GM12878 (cell line): ENCODE data around the gene PCF11. TPM values are rescaled to one million over a fixed set of nuclear protein-coding genes. Genes with fewer than 3 reads are reported as not detected.

Source experiments
- ATAC-seq: fragments of 200-7000 bp; cut with Tn5 transposase; 3 replicates; pipeline ENCODE4 v1.9.1; 2020; ENCODE audit warnings: mild to moderate bottlenecking, moderate library complexity
- BruUV-seq: library from RNA; stranded (reverse); fragments of 400-500 nt; replicated peaks from 2 replicates; lab custom pipeline; 2021; lab: Mats Ljungman, UMichigan
- CTCF ChIA-PET: fragments of 300-600 bp; sonication (Branson Sonifier 250); formaldehyde crosslinking; extraction: SDS; loops from one replicate; lab custom pipeline; 2021; ENCODE audit warnings: inconsistent platforms; lab: Yijun Ruan, JAX
- POLR2A ChIA-PET: fragments of 350-600 bp; formaldehyde crosslinking; extraction: SDS; loops from one replicate; lab custom pipeline; 2021; ENCODE audit warnings: inconsistent platforms; lab: Charles Lee
- RAD21 ChIA-PET: fragments of 300-600 bp; sonication (Branson Sonifier 250); formaldehyde crosslinking; loops from one replicate; lab custom pipeline; 2023; ENCODE audit warnings: antibody characterized with exemption; ENCODE audit not compliant: unreplicated experiment; lab: Charles Lee
- SMC1A ChIA-PET: fragments of 300-600 bp; sonication (Branson Sonifier 250); formaldehyde crosslinking; loops from one replicate; lab custom pipeline; 2023; ENCODE audit not compliant: unreplicated experiment, uncharacterized antibody; lab: Charles Lee
- DNase-seq: peaks from one replicate; pipeline ENCODE4 v3.0.0-alpha.2; 2011; ENCODE audit warnings: low read depth, low spot score
- FAIRE-seq: peaks from 3 replicates; lab custom pipeline; 2011; peaks lifted over from hg19 to GRCh38; lab: Jason Lieb, UNC
- H2AFZ ChIP-seq: 2 replicates; pipeline ENCODE4 v1.6.0; 2011; ENCODE audit warnings: low read depth, low read length, control low read depth; ENCODE audit not compliant: control insufficient read depth
- H3K27ac ChIP-seq: 2 replicates; pipeline ENCODE4 v1.5.1; 2011; ENCODE audit warnings: control low read depth; ENCODE audit not compliant: control insufficient read depth, insufficient read depth
- H3K27me3 ChIP-seq, 2 experiments: replicated peaks in 1 of 2; 2 replicates each; pipeline versions ENCODE4 v1.6.0 to v1.6.1; 2011; ENCODE audit warnings: low read length in 1 of 2; ENCODE audit not compliant: control insufficient read depth in 2 of 2, insufficient read depth in 2 of 2
- H3K36me3 ChIP-seq, 2 experiments: 2 replicates each; pipeline ENCODE4 v1.5.1; 2011; ENCODE audit warnings: low read length in 1 of 2; ENCODE audit not compliant: control insufficient read depth in 2 of 2, insufficient read depth in 2 of 2
- H3K4me1 ChIP-seq: 2 replicates; pipeline ENCODE4 v1.6.1; 2011; ENCODE audit warnings: mild to moderate bottlenecking, low read length, moderate library complexity, mixed read lengths; ENCODE audit not compliant: control insufficient read depth, insufficient read depth
- H3K4me2 ChIP-seq: 2 replicates; pipeline ENCODE4 v1.6.0; 2011; ENCODE audit warnings: control low read depth; ENCODE audit not compliant: control insufficient read depth, insufficient read depth
- H3K4me3 ChIP-seq: fragments of 200-600 bp; sonication (generic); 2 replicates; pipeline ENCODE4 v1.5.1; 2016
- H3K79me2 ChIP-seq: 2 replicates; pipeline ENCODE4 v1.6.0; 2011; ENCODE audit warnings: low read length; ENCODE audit not compliant: control insufficient read depth, insufficient read depth
- H3K9ac ChIP-seq: 2 replicates; pipeline ENCODE4 v1.8.0; 2011; ENCODE audit warnings: low read length, control low read depth, mixed read lengths; ENCODE audit not compliant: control insufficient read depth, insufficient read depth
- H3K9me3 ChIP-seq: replicated peaks from 3 replicates; pipeline ENCODE4 v1.5.1; 2011; ENCODE audit warnings: mild to moderate bottlenecking, low read length; ENCODE audit not compliant: control insufficient read depth, insufficient read depth
- H4K20me1 ChIP-seq: 2 replicates; pipeline ENCODE4 v1.6.0; 2011; ENCODE audit not compliant: control insufficient read depth, insufficient read depth
- ATF2 ChIP-seq: IDR thresholded peaks from 2 replicates; pipeline ENCODE4 v1.6.1; 2012; ENCODE audit warnings: low read length, inconsistent platforms
- BCLAF1 ChIP-seq: fragments of 450-650 bp; IDR thresholded peaks from 2 replicates; pipeline ENCODE4 v1.6.1; 2017; ENCODE audit warnings: antibody characterized with exemption, mild to moderate bottlenecking, moderate library complexity
- KLF5 ChIP-seq: fragments of 450-650 bp; IDR thresholded peaks from 2 replicates; pipeline ENCODE4 v1.6.1; 2014; ENCODE audit warnings: mild to moderate bottlenecking; ENCODE audit not compliant: partially characterized antibody
- NFXL1 ChIP-seq: fragments of 450-650 bp; IDR thresholded peaks from 2 replicates; pipeline ENCODE4 v1.6.1; 2017; ENCODE audit warnings: antibody characterized with exemption, mild to moderate bottlenecking, borderline replicate concordance
- NR2C2 ChIP-seq: IDR thresholded peaks from 2 replicates; pipeline ENCODE4 v1.6.1; 2011; ENCODE audit warnings: borderline replicate concordance, low read depth; ENCODE audit not compliant: control insufficient read depth, insufficient read length
- SUPT20H ChIP-seq: IDR thresholded peaks from 2 replicates; pipeline ENCODE4 v1.6.1; 2011; ENCODE audit warnings: low read depth, mild to moderate bottlenecking, low read length, moderate library complexity, borderline replicate concordance; ENCODE audit not compliant: control insufficient read depth
- TBL1XR1 ChIP-seq: IDR thresholded peaks from 2 replicates; pipeline ENCODE4 v1.6.1; 2012; ENCODE audit warnings: low read depth, low read length, improper control_type of control experiment
- WGBS: methylation state at CpG from one replicate; pipeline ENCODE4 v1.1.6; 2016; ENCODE audit warnings: low lambda C conversion rate; ENCODE audit not compliant: insufficient replicate concordance, insufficient coverage; ENCODE audit errors: missing lambda C conversion rate; 5-methylcytosine and 5-hydroxymethylcytosine counted together
- in situ Hi-C: fragments of 300-500 bp; cut with MboI; formaldehyde crosslinking; loops from 9 replicates; pipeline ENCODE4 v1.14.3; 2018; ENCODE audit warnings: mixed read lengths
- intact Hi-C: fragments of 100-400 bp; cut with micrococcal nuclease; formaldehyde crosslinking; loops from one replicate; pipeline ENCODE4 v1.14.2; 2022; ENCODE audit not compliant: unreplicated experiment
- polyA plus RNA-seq, 11 experiments: library from polyadenylated mRNA; depleted of rRNA in 4 of 11; unstranded in 6 of 11; stranded (reverse) in 5 of 11; fragments of >200 nt; fragmentation: Nextera tagmentation in 4 of 11; fragmentation: Illumina TruSeq in 1 of 11; extraction: Ambion mirVana in 4 of 11; extraction: Trizol in 1 of 11; gene quantifications; 1 replicate in 1 of 11; 2 replicates in 10 of 11; pipeline versions ENCODE4 v1.2.1 to v1.2.3, GENCODE V29; 2011 to 2016; ENCODE audit warnings: inconsistent platforms in 2 of 11, missing spikeins in 2 of 11, low read depth in 1 of 11
- total RNA-seq, 4 experiments: library from RNA; depleted of rRNA in 3 of 4; stranded (reverse); fragments of >200 nt in 3 of 4; fragmentation: Illumina TruSeq in 1 of 4; extraction: Trizol in 1 of 4; gene quantifications; 2 replicates each; pipeline versions ENCODE4 v1.2.1 to v1.2.3, GENCODE V29; 2013 to 2021
- TF ChIP-seq, protein P1 (sequence below): fragments of 450-650 bp; IDR thresholded peaks from 2 replicates; pipeline ENCODE4 v1.6.1; 2017; ENCODE audit warnings: mild to moderate bottlenecking, low read depth, inconsistent platforms; ENCODE audit not compliant: poor library complexity, severe bottlenecking
- TF ChIP-seq, protein P2 (sequence below): IDR thresholded peaks from 2 replicates; pipeline ENCODE4 v1.6.1; 2012; ENCODE audit warnings: improper control_type of control experiment, low read depth, low read length; ENCODE audit not compliant: insufficient replicate concordance
- TF ChIP-seq, protein P3 (sequence below): IDR thresholded peaks from 2 replicates; pipeline ENCODE4 v1.6.1; 2011; ENCODE audit warnings: mild to moderate bottlenecking, low read depth, low read length, moderate library complexity; ENCODE audit not compliant: insufficient replicate concordance

Gene PCF11
- total and polyA plus RNA-seq, 10 of the 15 experiments (the other 5 are each of a cell fraction or from before 2014, with no cell fraction given), result 9.2 to 90.4 (median 48.0) TPM

GRCh38 chr11:83220260-83220659 lies 63.3 kb downstream of the PCF11 start:
- BruUV-seq, result no TSS peak
- Histone ChIP-seq H3K4me1 (no peaks in the 10 kb centered on the region), H3K36me3 (no peaks in the 10 kb centered on the region), H3K4me3 (no peak overlapping the region), H2AFZ (no peak overlapping the region), H3K27me3 (no peaks in the 10 kb centered on the region), H3K9ac (no peak overlapping the region), H3K4me2 (no peak overlapping the region), H3K27ac (no peak overlapping the region), H4K20me1 (no peaks in the 10 kb centered on the region), H3K79me2 (no peaks in the 10 kb centered on the region), H3K9me3 (no peaks in the 10 kb centered on the region)
- in situ Hi-C loops (no loop called here), intact Hi-C loops (no loop called here)
- ChIA-PET RAD21 (no interaction called here), SMC1A (no interaction called here), CTCF (no interaction called here), POLR2A (no interaction called here)
- FAIRE-seq (no peak), DNase-seq (no peak), ATAC-seq (no peak)
- 71% methylated on average over 10 of the region's 10 CpGs for WGBS
- no peak for TF ChIP-seq NFXL1
- TF ChIP-seq, protein P1, sequence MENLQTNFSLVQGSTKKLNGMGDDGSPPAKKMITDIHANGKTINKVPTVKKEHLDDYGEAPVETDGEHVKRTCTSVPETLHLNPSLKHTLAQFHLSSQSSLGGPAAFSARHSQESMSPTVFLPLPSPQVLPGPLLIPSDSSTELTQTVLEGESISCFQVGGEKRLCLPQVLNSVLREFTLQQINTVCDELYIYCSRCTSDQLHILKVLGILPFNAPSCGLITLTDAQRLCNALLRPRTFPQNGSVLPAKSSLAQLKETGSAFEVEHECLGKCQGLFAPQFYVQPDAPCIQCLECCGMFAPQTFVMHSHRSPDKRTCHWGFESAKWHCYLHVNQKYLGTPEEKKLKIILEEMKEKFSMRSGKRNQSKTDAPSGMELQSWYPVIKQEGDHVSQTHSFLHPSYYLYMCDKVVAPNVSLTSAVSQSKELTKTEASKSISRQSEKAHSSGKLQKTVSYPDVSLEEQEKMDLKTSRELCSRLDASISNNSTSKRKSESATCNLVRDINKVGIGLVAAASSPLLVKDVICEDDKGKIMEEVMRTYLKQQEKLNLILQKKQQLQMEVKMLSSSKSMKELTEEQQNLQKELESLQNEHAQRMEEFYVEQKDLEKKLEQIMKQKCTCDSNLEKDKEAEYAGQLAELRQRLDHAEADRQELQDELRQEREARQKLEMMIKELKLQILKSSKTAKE, result no peak
- TF ChIP-seq, protein P2, sequence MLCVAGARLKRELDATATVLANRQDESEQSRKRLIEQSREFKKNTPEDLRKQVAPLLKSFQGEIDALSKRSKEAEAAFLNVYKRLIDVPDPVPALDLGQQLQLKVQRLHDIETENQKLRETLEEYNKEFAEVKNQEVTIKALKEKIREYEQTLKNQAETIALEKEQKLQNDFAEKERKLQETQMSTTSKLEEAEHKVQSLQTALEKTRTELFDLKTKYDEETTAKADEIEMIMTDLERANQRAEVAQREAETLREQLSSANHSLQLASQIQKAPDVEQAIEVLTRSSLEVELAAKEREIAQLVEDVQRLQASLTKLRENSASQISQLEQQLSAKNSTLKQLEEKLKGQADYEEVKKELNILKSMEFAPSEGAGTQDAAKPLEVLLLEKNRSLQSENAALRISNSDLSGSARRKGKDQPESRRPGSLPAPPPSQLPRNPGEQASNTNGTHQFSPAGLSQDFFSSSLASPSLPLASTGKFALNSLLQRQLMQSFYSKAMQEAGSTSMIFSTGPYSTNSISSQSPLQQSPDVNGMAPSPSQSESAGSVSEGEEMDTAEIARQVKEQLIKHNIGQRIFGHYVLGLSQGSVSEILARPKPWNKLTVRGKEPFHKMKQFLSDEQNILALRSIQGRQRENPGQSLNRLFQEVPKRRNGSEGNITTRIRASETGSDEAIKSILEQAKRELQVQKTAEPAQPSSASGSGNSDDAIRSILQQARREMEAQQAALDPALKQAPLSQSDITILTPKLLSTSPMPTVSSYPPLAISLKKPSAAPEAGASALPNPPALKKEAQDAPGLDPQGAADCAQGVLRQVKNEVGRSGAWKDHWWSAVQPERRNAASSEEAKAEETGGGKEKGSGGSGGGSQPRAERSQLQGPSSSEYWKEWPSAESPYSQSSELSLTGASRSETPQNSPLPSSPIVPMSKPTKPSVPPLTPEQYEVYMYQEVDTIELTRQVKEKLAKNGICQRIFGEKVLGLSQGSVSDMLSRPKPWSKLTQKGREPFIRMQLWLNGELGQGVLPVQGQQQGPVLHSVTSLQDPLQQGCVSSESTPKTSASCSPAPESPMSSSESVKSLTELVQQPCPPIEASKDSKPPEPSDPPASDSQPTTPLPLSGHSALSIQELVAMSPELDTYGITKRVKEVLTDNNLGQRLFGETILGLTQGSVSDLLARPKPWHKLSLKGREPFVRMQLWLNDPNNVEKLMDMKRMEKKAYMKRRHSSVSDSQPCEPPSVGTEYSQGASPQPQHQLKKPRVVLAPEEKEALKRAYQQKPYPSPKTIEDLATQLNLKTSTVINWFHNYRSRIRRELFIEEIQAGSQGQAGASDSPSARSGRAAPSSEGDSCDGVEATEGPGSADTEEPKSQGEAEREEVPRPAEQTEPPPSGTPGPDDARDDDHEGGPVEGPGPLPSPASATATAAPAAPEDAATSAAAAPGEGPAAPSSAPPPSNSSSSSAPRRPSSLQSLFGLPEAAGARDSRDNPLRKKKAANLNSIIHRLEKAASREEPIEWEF, result no peak
- no peak for TF ChIP-seq ATF2
- TF ChIP-seq NR2C2, result no peak
- TF ChIP-seq TBL1XR1, result no peak
- no peak for TF ChIP-seq KLF5
- TF ChIP-seq, protein P3, sequence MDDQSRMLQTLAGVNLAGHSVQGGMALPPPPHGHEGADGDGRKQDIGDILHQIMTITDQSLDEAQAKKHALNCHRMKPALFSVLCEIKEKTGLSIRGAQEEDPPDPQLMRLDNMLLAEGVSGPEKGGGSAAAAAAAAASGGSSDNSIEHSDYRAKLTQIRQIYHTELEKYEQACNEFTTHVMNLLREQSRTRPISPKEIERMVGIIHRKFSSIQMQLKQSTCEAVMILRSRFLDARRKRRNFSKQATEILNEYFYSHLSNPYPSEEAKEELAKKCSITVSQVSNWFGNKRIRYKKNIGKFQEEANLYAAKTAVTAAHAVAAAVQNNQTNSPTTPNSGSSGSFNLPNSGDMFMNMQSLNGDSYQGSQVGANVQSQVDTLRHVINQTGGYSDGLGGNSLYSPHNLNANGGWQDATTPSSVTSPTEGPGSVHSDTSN, result no peak
- no peak for TF ChIP-seq SUPT20H
- TF ChIP-seq BCLAF1, result no peak
